Epithelial cell of proximal tubule (primary cell): ENCODE data around the gene CCDC88B. TPM values are rescaled to one million over a fixed set of nuclear protein-coding genes. Genes with fewer than 3 reads are reported as not detected.

Experiments
- DNase-seq: peaks from one replicate; pipeline ENCODE4 v3.0.0-alpha.2; 2011; ENCODE audit warnings: low read depth
- H3K4me3 ChIP-seq: 2 replicates; pipeline ENCODE4 v1.5.1; 2011; ENCODE audit warnings: low read depth, mild to moderate bottlenecking, low read length
- CTCF ChIP-seq: conservative IDR thresholded peaks from 2 replicates; pipeline ENCODE4 v1.5.1; 2012; ENCODE audit warnings: low read depth, mild to moderate bottlenecking, low read length
- total RNA-seq: library from RNA; depleted of rRNA; stranded (reverse); fragments of >200 nt; gene quantifications from 2 replicates; pipeline ENCODE4 v1.2.3, GENCODE V29; 2015

Gene CCDC88B
- total RNA-seq, 1 donor from 2014 or later, result 4.8 TPM

GRCh38 chr11:64356498-64357411 lies 16.8 kb downstream of the CCDC88B start:
- no peak overlapping the region for H3K4me3 ChIP-seq
- peak; percentile 56 for TF ChIP-seq CTCF
- DNase-seq, result no peak

- no peak overlapping the region for H3K4me3 ChIP-seq
- TF ChIP-seq CTCF, result no peak
- no peak for DNase-seq
These were observed 17.4 kb downstream of the CCDC88B start for GRCh38 chr11:64357446-64357845.

GRCh38 chr11:64357904-64358535 lies 18.0 kb downstream of the CCDC88B start:
- H3K4me3 ChIP-seq, result peak overlapping the region; percentile 93
- no peak for TF ChIP-seq CTCF
- DNase-seq, result no peak

- no peak for DNase-seq
- peak overlapping the region; percentile 93 for H3K4me3 ChIP-seq
- no peak for TF ChIP-seq CTCF
These were observed 18.5 kb downstream of the CCDC88B start for GRCh38 chr11:64358536-64358906.

GRCh38 chr11:64358907-64359711 lies 19.1 kb downstream of the CCDC88B start, which contains the start of gene RPS6KA4:
Gene RPS6KA4, plus strand, starts transcription at chr11:64359162. Its CDS starts 74 bp downstream, at chr11:64359236.
- peak within 1 kb of the TSS; percentile 93 for H3K4me3 ChIP-seq
- no peak for TF ChIP-seq CTCF
- no peak for DNase-seq

GRCh38 chr11:64359712-64360445 lies 19.9 kb downstream of the CCDC88B start:
- TF ChIP-seq CTCF, result no peak
- peak overlapping the region; percentile 93 for H3K4me3 ChIP-seq
- no peak for DNase-seq
